Smooth muscle cell of the brain vasculature (primary cell): ENCODE measurements around the gene FADS1.

ENCODE experiments used
- DNase-seq: peaks from one replicate; pipeline ENCODE4 v3.0.0-alpha.2; 2012; ENCODE audit warnings: low read depth, low spot score

The FADS1 gene

GRCh38 chr11:61797263-61797944 lies 19.4 kb downstream of the FADS1 start:
- DNase-seq, result no peak

DNA sequence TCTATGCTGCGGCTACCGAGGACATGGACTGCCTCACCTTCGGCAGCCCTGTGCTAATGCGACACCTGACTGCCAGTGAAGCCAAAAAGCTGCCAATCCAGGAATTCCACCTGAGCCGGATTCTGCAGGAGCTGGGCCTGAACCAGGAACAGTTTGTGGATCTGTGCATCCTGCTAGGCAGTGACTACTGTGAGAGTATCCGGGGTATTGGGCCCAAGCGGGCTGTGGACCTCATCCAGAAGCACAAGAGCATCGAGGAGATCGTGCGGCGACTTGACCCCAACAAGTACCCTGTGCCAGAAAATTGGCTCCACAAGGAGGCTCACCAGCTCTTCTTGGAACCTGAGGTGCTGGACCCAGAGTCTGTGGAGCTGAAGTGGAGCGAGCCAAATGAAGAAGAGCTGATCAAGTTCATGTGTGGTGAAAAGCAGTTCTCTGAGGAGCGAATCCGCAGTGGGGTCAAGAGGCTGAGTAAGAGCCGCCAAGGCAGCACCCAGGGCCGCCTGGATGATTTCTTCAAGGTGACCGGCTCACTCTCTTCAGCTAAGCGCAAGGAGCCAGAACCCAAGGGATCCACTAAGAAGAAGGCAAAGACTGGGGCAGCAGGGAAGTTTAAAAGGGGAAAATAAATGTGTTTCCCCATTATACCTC lies 20.8 kb downstream of the FADS1 start:
- no peak for DNase-seq

- no peak for DNase-seq
Measured at GRCh38 chr11:61795459-61795858, 21.3 kb downstream of the FADS1 start.

DNA sequence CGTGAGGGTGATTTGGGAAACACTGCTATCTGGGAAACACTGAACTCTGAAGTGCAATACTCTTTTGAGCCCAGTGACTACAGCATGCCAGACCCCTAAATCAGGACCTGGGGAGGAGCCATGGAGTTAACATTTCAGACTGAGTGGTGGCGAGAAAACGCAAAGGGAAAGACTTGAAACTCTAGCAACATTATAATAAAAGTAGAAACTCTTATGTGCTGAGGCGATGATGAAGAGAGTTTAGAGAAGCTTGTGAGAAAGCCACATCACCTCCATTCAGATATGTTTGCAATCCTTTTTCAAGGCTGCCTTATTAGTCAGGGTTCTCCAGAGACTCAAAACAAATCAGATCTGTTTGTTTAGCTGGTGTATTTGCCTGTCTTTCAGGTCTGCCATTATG lies 22.2 kb downstream of the FADS1 start:
- DNase-seq, result no peak

GRCh38 chr11:61793829-61794204 lies 23.0 kb downstream of the FADS1 start:
- no peak for DNase-seq

GRCh38 chr11:61793083-61793828 lies 23.5 kb downstream of the FADS1 start:
- DNase-seq, result no peak

DNA sequence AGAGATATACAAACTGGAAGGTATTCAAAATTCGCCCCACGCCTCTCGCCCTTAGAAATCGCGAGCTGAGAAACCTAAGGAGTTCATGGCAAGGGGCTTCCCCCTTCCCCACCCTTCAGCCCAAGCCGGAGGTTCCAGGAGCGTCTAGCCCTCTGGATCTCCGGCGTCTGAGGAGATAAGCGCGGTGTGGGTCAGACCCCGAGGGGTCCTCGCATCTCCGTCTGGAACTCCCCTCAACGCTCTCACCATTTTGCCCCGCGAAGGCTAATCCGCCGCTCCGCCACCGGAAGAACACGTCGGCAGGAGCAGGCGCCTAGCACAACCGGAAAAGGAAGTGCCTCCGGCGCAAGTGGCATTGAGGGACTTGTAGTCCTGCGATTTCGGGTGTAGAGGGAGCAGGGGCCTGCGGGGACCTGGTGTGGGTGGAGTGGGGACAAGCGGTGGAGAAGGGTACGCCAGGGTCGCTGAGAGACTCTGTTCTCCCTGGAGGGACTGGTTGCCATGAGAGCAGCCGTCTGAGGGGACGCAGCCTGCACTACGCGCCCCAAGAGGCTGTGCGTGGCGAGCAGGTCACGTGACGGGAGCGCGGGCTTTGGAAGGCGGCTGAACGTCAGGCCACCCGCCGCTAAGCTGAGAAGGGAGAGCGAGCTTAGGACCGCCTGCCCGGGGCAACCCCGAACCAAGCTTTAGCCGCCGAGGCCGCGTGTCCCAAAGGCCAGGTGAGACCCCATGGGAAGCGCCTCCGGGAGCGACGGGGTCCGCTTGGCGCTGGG lies 24.3 kb downstream of the FADS1 start, which contains the start of the genes FEN1 and TMEM258:
Gene FEN1 (plus strand): TSS at position 602 of the 773 bp plus-strand sequence. CDS start 2,451 bp downstream, outside the sequence.
Gene TMEM258 (minus strand): TSS at position 290 of the 773 bp plus-strand sequence. CDS start 41 bp downstream, at position 249.
- DNase-seq, result peak; percentile 88

GRCh38 chr11:61791737-61792309 lies 25.0 kb downstream of the FADS1 start:
- no peak for DNase-seq

DNA sequence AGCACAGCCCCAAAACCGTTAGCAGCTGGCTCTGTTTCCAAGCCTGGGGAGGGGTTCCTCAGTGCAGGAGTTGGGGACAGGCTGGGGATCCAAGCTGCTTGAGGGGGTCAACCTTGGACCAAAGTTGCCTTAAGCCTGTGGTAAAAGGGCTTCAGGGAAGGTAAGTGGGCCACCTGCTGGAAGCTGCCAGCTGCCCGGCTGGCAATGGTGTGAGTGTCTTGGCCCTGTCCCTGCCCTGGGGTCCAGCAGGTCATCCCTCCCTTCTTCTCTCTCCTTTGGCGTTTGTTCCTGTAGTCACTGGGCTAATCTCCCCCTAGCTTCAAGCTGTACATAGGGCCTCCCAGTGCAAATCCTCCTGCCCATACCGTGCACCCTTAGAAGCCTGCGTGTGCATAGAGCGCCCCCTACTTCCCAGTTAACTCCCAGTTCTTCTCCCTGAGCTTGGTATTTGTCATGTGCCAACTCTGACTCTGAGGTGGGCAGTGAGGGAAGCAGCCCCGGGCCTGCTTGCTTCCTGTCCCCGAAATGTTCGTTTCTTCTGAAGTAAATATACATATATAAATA lies 28.8 kb downstream of the FADS1 start:
- peak; percentile 24 for DNase-seq

- DNase-seq, result no peak
Measured at GRCh38 chr11:61785837-61786402, 30.9 kb downstream of the FADS1 start.

GRCh38 chr11:61784506-61784805 lies 32.3 kb downstream of the FADS1 start:
- no peak for DNase-seq

DNA sequence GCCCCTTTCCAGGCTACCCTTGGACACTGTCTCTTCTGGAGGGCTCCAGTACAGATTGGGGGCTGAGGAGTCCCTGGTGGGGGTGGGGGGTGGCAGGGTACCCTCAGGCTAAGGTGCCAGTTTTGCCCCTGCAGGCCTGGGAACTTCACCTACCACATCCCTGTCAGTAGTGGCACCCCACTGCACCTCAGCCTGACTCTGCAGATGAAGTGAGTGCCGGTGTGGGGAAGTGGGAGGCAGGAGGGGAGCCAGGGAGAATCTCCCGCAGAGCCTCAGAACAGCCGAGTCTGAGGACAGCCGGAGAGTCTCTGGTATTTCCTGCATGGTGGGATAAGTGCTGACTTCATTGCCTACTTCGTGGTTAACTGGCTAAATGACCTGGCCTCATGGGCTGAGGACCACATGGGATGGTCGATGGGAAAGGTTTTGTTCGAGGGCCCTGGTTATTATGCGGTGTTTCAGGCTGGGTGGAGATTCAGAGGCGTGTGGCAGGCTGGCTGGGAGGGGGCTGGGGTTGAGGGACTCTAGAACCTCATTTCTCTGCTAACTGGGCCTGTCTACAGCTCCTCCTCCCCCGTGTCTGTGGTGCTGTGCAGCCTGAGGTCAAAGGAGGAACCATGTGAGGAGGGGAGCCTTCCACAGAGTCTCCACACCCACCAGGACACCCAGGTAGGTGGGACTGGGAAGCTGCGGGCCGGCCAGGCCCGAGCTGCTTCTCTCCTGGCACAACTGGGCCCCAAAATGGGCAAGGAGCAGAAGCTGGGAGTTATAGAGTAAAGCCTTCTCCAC lies 32.9 kb downstream of the FADS1 start:
- DNase-seq, result peak; percentile 46

DNA sequence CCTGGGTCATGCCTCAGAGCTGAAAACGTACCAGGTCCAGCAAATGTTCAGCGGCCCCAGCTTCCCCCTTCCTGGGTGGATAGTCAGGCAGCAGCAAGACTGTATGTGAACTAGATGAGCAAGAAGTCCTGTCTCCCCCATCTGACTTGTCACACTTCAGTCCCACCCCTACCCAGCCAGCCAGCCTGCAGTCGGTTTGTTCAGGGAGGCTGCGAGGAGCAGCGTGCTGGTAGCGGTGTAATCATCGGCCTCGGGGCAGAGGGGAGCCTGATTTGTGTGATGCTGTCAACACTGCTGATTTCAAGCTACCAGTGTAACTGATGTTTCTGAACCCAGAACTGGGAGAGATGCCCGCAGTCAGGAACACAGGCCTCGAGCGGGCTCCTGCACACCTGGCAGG lies 34.0 kb downstream of the FADS1 start:
- no peak for DNase-seq

GRCh38 chr11:61782299-61782698 lies 34.5 kb downstream of the FADS1 start:
- no peak for DNase-seq

- DNase-seq, result no peak
Measured at GRCh38 chr11:61781585-61781984, 35.2 kb downstream of the FADS1 start.

DNA sequence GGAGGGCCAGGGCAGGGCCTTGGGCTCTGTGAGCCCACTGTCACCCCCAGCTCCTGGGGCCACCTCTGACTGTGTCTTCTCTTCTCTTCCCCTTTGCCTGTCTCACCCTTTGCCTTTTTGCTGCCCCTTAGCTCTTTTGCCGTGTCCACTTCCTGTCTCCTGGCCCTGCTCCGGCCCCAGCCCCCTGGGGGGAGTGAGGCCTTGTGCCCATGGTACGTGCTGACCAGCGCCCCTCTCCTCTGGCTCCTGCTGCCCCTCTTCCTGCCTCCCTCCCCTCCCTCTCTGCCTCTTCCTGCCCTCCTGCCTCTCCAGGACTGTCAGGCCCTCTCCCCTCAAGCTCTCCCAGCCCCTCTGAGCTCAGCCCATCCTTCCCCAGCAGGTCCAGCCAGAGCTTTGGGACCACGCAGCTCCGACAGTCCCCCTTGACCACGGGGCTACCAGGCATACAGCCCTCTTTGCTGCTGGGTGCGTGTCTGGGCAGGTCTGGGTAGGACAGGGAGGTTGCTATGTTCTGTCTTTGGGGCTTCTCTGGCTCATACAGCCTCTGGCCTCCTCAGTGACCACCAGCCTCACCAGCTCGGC lies 36.1 kb downstream of the FADS1 start:
- no peak for DNase-seq

- DNase-seq, result no peak
Measured at GRCh38 chr11:61779666-61780525, 36.9 kb downstream of the FADS1 start.

- no peak for DNase-seq
Measured at GRCh38 chr11:61778920-61779650, 37.7 kb downstream of the FADS1 start.
